Measurements from ENCODE around the gene ATG4B.

- no peak for TF ChIP-seq ZNF121 (CRISPR knock-in tag; IDR thresholded peaks at IDR 0.05)
- TF ChIP-seq USF2 (CRISPR knock-in tag; IDR thresholded peaks at IDR 0.05): no peak
- no peak for TF ChIP-seq TCF7 (CRISPR knock-in tag; IDR thresholded peaks at IDR 0.05; ENCODE audit: low read depth)
- no peak for TF ChIP-seq SMAD4 (CRISPR knock-in tag; IDR thresholded peaks at IDR 0.05)
- no peak for TF ChIP-seq CTCF (IDR thresholded peaks at IDR 0.05)
- no peak for TF ChIP-seq MAX (CRISPR knock-in tag; IDR thresholded peaks at IDR 0.05)
- no peak for TF ChIP-seq ATF1 (CRISPR knock-in tag; IDR thresholded peaks at IDR 0.05)
- TF ChIP-seq ESRRA (CRISPR knock-in tag; IDR thresholded peaks at IDR 0.05; ENCODE audit: borderline replicate concordance): no peak
- no peak for TF ChIP-seq ATF3 (CRISPR knock-in tag; conservative IDR thresholded peaks at IDR 0.05)
- TF ChIP-seq FOXK1 (CRISPR knock-in tag; IDR thresholded peaks at IDR 0.05): no peak
- TF ChIP-seq MLX (CRISPR knock-in tag; IDR thresholded peaks at IDR 0.05): no peak
- TF ChIP-seq TEAD4 (CRISPR knock-in tag; IDR thresholded peaks at IDR 0.05): no peak
- no peak for TF ChIP-seq CBFB (CRISPR knock-in tag; IDR thresholded peaks at IDR 0.05; ENCODE audit: low read depth)
- TF ChIP-seq ZBTB43 (CRISPR knock-in tag; IDR thresholded peaks at IDR 0.05): no peak
These were observed 35.7 kb upstream of the ATG4B start for GRCh38 chr2:241601841-241602240.
